Measurements from ENCODE around the gene PROSER2.

- TF ChIP-seq CTCF (IDR thresholded peaks at IDR 0.05) (no peak), POLR2A (IDR thresholded peaks at IDR 0.05) (no peak)
These were observed 28.8 kb downstream of the PROSER2 start for GRCh38 chr10:11851910-11852309.

All from body of pancreas (tissue), 4 donors.